Endothelial cell of coronary artery (primary cell): Measurements from ENCODE around the gene HNRNPCL1. TPM values are rescaled to one million over a fixed set of nuclear protein-coding genes. Genes with fewer than 3 reads are reported as not detected.

Experiments
- total RNA-seq: library from RNA; depleted of rRNA; stranded (reverse); fragments of >200 nt; gene quantifications from 2 replicates; pipeline ENCODE4 v1.2.3, GENCODE V29; 2014

Gene HNRNPCL1
- total RNA-seq = not detected in 2 replicates

GRCh38 chr1:12848620-12849019 lies at the start of gene HNRNPCL1:
Gene HNRNPCL1, minus strand, starts transcription at chr1:12848720. Its CDS starts 431 bp downstream, at chr1:12848289.

GRCh38 chr1:12898170-12898569 lies 49.6 kb upstream of the HNRNPCL1 start, which contains the start of gene PRAMEF10:
Gene PRAMEF10, minus strand, starts transcription at chr1:12898270. Its CDS starts 2,423 bp downstream, at chr1:12895847.

GRCh38 chr1:12886101-12886500 lies 37.6 kb upstream of the HNRNPCL1 start, which contains the start of gene PRAMEF4:
Gene PRAMEF4, minus strand, starts transcription at chr1:12886201. Its CDS starts 2,807 bp downstream, at chr1:12883394.

GRCh38 chr1:12856786-12857185 lies 8.3 kb upstream of the HNRNPCL1 start, which contains the start of gene PRAMEF2:
Gene PRAMEF2, plus strand, starts transcription at chr1:12857086. Its CDS starts 1,924 bp downstream, at chr1:12859010.

GRCh38 chr1:12831310-12831709 lies 17.2 kb downstream of the HNRNPCL1 start, which contains the start of gene PRAMEF11:
Gene PRAMEF11, minus strand, starts transcription at chr1:12831410. Its CDS starts 2,621 bp downstream, at chr1:12828789.

Other genes starting within 250 kb of the HNRNPCL1 start
- 34.1 and 52.0 TPM in 2 replicates for gene DHRS3, start 230.5 kb downstream of the HNRNPCL1 start, total RNA-seq
- gene AADACL4, start 204.6 kb downstream of the HNRNPCL1 start, total RNA-seq = not detected in 2 replicates
- not detected in 2 replicates for gene AADACL3, start 132.6 kb downstream of the HNRNPCL1 start, total RNA-seq
- not detected in 2 replicates for gene CFAP107, start 102.5 kb downstream of the HNRNPCL1 start, total RNA-seq
- gene PRAMEF12, start 75.0 kb downstream of the HNRNPCL1 start, total RNA-seq = not detected in 2 replicates
- gene PRAMEF1, start 57.3 kb downstream of the HNRNPCL1 start, total RNA-seq = not detected in 2 replicates
- not detected in 2 replicates for gene PRAMEF11, start 17.3 kb downstream of the HNRNPCL1 start, total RNA-seq
- not detected in 2 replicates for gene PRAMEF2, start 8.4 kb upstream of the HNRNPCL1 start, total RNA-seq
- gene PRAMEF4, start 37.5 kb upstream of the HNRNPCL1 start, total RNA-seq = not detected in 2 replicates
- gene PRAMEF10, start 49.5 kb upstream of the HNRNPCL1 start, total RNA-seq = not detected in 2 replicates
- gene PRAMEF7, start 67.9 kb upstream of the HNRNPCL1 start, total RNA-seq = not detected in 2 replicates
- gene PRAMEF6, start 98.9 kb upstream of the HNRNPCL1 start, total RNA-seq = not detected in 2 replicates
- gene PRAMEF27, start 207.9 kb upstream of the HNRNPCL1 start, total RNA-seq = not detected in 2 replicates
- not detected in 2 replicates for gene HNRNPCL3, start 212.0 kb upstream of the HNRNPCL1 start, total RNA-seq
- not detected in 2 replicates for gene PRAMEF25, start 222.1 kb upstream of the HNRNPCL1 start, total RNA-seq